Gastrocnemius medialis (tissue), 4 donors: Measurements from ENCODE around the gene RICTOR.

Experiments
- CTCF ChIP-seq, 5 experiments: fragments of 450-650 bp in 3 of 5; fragments of 200-600 bp in 2 of 5; sonication (generic) in 2 of 5; IDR thresholded peaks in 4 of 5; conservative IDR thresholded peaks in 1 of 5; 1 replicate in 4 of 5; 2 replicates in 1 of 5; pipeline ENCODE4 v1.5.1; 2016 to 2019; ENCODE audit warnings: antibody characterized with exemption in 5 of 5, mild to moderate bottlenecking in 3 of 5, moderate library complexity in 3 of 5
- POLR2A ChIP-seq, 2 donors: fragments of 450-650 bp; IDR thresholded peaks; one replicate each; pipeline ENCODE4 v1.6.1; 2017; ENCODE audit warnings: antibody characterized with exemption in 2 of 2, mild to moderate bottlenecking in 2 of 2, moderate library complexity in 2 of 2

- TF ChIP-seq CTCF (IDR thresholded peaks at IDR 0.05 in 4 of 5, conservative IDR thresholded peaks at IDR 0.05 in 1 of 5) (no peak), POLR2A (IDR thresholded peaks at IDR 0.05) (no peak)
Observed at GRCh38 chr5:38938424-38938823, 135.8 kb downstream of the RICTOR start.
